ENCODE results near the gene ARID4B.
"Not testable (repeated sequence)": the region's sequence is repeated elsewhere in the genome, so short reads cannot be mapped to it uniquely, and the experiment has no call there.

Gene ARID4B

GRCh38 chr1:235268379-235269125 is 59.4 kb downstream of the ARID4B start:
- no peak for DNase-seq

GRCh38 chr1:235266967-235267366 is 61.0 kb downstream of the ARID4B start:
- no peak for DNase-seq

- no peak for DNase-seq
Observed at GRCh38 chr1:235266325-235266724, 61.7 kb downstream of the ARID4B start.

GRCh38 chr1:235265900-235266299 is 62.1 kb downstream of the ARID4B start:
- DNase-seq, result no peak

GRCh38 chr1:235264327-235264726 is 63.7 kb downstream of the ARID4B start:
- DNase-seq, result no peak

- no peak for DNase-seq
Observed at GRCh38 chr1:235262539-235262938, 65.4 kb downstream of the ARID4B start.

- no peak for DNase-seq
Observed at GRCh38 chr1:235261243-235261642, 66.7 kb downstream of the ARID4B start.

- no peak for DNase-seq
Observed at GRCh38 chr1:235259133-235259778, 68.7 kb downstream of the ARID4B start.

- not testable (repeated sequence) for DNase-seq
Observed at GRCh38 chr1:235258068-235258467, 69.9 kb downstream of the ARID4B start.

GRCh38 chr1:235254721-235255120 is 73.3 kb downstream of the ARID4B start:
- DNase-seq, result no peak

- DNase-seq, result peak; percentile 72 to 83 (median 79)
Observed at GRCh38 chr1:235253219-235253962, 74.6 kb downstream of the ARID4B start.

- no peak for DNase-seq
Observed at GRCh38 chr1:235250430-235250829, 77.5 kb downstream of the ARID4B start.

GRCh38 chr1:235246022-235246948 is 81.7 kb downstream of the ARID4B start:
- DNase-seq, result peak in 1 of 3 donors; percentile 17

GRCh38 chr1:235244974-235245592 is 82.9 kb downstream of the ARID4B start:
- DNase-seq, result no peak

- DNase-seq, result peak in 2 of 3 donors; percentile 27 to 54
Observed at GRCh38 chr1:235240960-235241359, 87.0 kb downstream of the ARID4B start.

GRCh38 chr1:235239851-235240250 is 88.1 kb downstream of the ARID4B start:
- DNase-seq, result no peak

- no peak for DNase-seq
Observed at GRCh38 chr1:235238558-235238957, 89.4 kb downstream of the ARID4B start.

- DNase-seq, result no peak
Observed at GRCh38 chr1:235236128-235236527, 91.9 kb downstream of the ARID4B start.

GRCh38 chr1:235229868-235230267 is 98.1 kb downstream of the ARID4B start:
- no peak for DNase-seq

GRCh38 chr1:235227414-235227813 is 100.6 kb downstream of the ARID4B start:
- no peak for DNase-seq

GRCh38 chr1:235226933-235227332 is 101.0 kb downstream of the ARID4B start:
- DNase-seq, result no peak

GRCh38 chr1:235225299-235225698 is 102.7 kb downstream of the ARID4B start:
- DNase-seq, result no peak

All from suppressor macrophage treated with lipopolysaccharide for 1 hour (primary cell).